ENCODE measurements around the gene SERPINB1. TPM values are rescaled to one million over a fixed set of nuclear protein-coding genes. Genes with fewer than 3 reads are reported as not detected.

Gene SERPINB1
- total and polyA plus RNA-seq, 2 experiments from 2014 or later: 5.6 to 6.5 TPM

- Histone ChIP-seq H3F3A (replicated peaks; ENCODE audit: low read depth) (no peaks in the 10 kb centered on the region), H3K79me2 (replicated peaks; ENCODE audit: insufficient read depth) (no peaks in the 10 kb centered on the region), H3K4me3 (peak overlapping the region; percentile 13), H3K9me2 (ENCODE audit: insufficient read depth) (0 out of 2 replicates have a peak, but pooled peaks cover 4% of the 10 kb centered on the region), H4K20me1 (replicated peaks; ENCODE audit: insufficient read depth) (no peaks in the 10 kb centered on the region), H3K27ac (ENCODE audit: low read depth) (peak overlapping the region; percentile 85), H3K36me3 (ENCODE audit: insufficient read depth) (no peaks in the 10 kb centered on the region), H3K4me1 (ENCODE audit: insufficient read depth) (peaks cover 57% of the 10 kb centered on the region), H3K4me2 (peak overlapping the region; percentile 50), H2AFZ (no peak overlapping the region), H3K27me3 (ENCODE audit: insufficient read depth) (no peaks in the 10 kb centered on the region)
- ATAC-seq: peak; percentile 20
- peak overlapping the region; percentile 92 for H3K27ac Mint-ChIP-seq
- DNase-seq (ENCODE audit: low spot score): peak; percentile 54
- peaks cover 11% of the 10 kb centered on the region for H3K27me3 Mint-ChIP-seq (ENCODE audit: insufficient read depth, low read depth, poor library complexity)
- peak overlapping the region; percentile 48 for H3K4me3 Mint-ChIP-seq
- H3K9me3 Mint-ChIP-seq: no peaks in the 10 kb centered on the region; the same call in 2 of the 3 replicates
- TF ChIP-seq CTCF (conservative IDR thresholded peaks at IDR 0.05; ENCODE audit: low read depth in 2 of 2): no peak
- no peak for TF ChIP-seq JUNB (IDR thresholded peaks at IDR 0.05; ENCODE audit: unreplicated experiment)
- TF ChIP-seq EZH2 (IDR thresholded peaks at IDR 0.05; ENCODE audit: low read depth, unreplicated experiment): no peak
- no peak for TF ChIP-seq CREB1 (CRISPR knock-in tag; IDR thresholded peaks at IDR 0.05; ENCODE audit: low read depth)
- peaks cover 64% of the 10 kb centered on the region for H3K4me1 Mint-ChIP-seq
- H3K36me3 Mint-ChIP-seq (ENCODE audit: low read depth): peaks cover 4% of the 10 kb centered on the region; the same call in 2 of the 3 replicates
These were observed 24.1 kb upstream of the SERPINB1 start for GRCh38 chr6:2865694-2866151.

GRCh38 chr6:2865270-2865669 lies 23.6 kb upstream of the SERPINB1 start:
- Mint-ChIP-seq H3K9me3 (no peaks in the 10 kb centered on the region; the same call in 2 of the 3 replicates), H3K4me1 (peaks cover 60% of the 10 kb centered on the region), H3K27me3 (ENCODE audit: insufficient read depth, low read depth, poor library complexity) (peaks cover 11% of the 10 kb centered on the region), H3K27ac (peak overlapping the region; percentile 92; the same call in 1 of the 2 replicates), H3K36me3 (ENCODE audit: low read depth) (peaks cover 4% of the 10 kb centered on the region; the same call in 2 of the 3 replicates), H3K4me3 (no peak overlapping the region)
- no peaks in the 10 kb centered on the region for H3K27me3 ChIP-seq (ENCODE audit: insufficient read depth)
- H3K27ac ChIP-seq (ENCODE audit: low read depth): peak overlapping the region; percentile 85
- H4K20me1 ChIP-seq (replicated peaks; ENCODE audit: insufficient read depth): no peaks in the 10 kb centered on the region
- no peaks in the 10 kb centered on the region for H3K79me2 ChIP-seq (replicated peaks; ENCODE audit: insufficient read depth)
- H3K4me2 ChIP-seq: peak overlapping the region; percentile 50; the same call in 1 of the 2 replicates
- peaks cover 54% of the 10 kb centered on the region for H3K4me1 ChIP-seq (ENCODE audit: insufficient read depth)
- H3K4me3 ChIP-seq: no peak overlapping the region
- DNase-seq (ENCODE audit: low spot score) (no peak), ATAC-seq (no peak; the same call in 2 of the 3 replicates)
- H2AFZ ChIP-seq: no peak overlapping the region
- H3K9me2 ChIP-seq (ENCODE audit: insufficient read depth): 0 out of 2 replicates have a peak, but pooled peaks cover 4% of the 10 kb centered on the region
- H3K36me3 ChIP-seq (ENCODE audit: insufficient read depth): no peaks in the 10 kb centered on the region
- no peak for TF ChIP-seq EZH2phosphoT487 (IDR thresholded peaks at IDR 0.05; ENCODE audit: unreplicated experiment)
- no peak for TF ChIP-seq CTCF (conservative IDR thresholded peaks at IDR 0.05; ENCODE audit: low read depth in 2 of 2)
- TF ChIP-seq ZNF114 (CRISPR knock-in tag; IDR thresholded peaks at IDR 0.05): no peak
- TF ChIP-seq EZH2 (IDR thresholded peaks at IDR 0.05; ENCODE audit: low read depth, unreplicated experiment): no peak
- TF ChIP-seq JUNB (IDR thresholded peaks at IDR 0.05; ENCODE audit: unreplicated experiment): no peak
- no peak for TF ChIP-seq NANOG (IDR thresholded peaks at IDR 0.05; ENCODE audit: borderline replicate concordance)
- TF ChIP-seq ZNF462 (CRISPR knock-in tag; IDR thresholded peaks at IDR 0.05): no peak
- TF ChIP-seq POLR2AphosphoS5 (IDR thresholded peaks at IDR 0.05; ENCODE audit: low read depth): no peak
- H3F3A ChIP-seq (replicated peaks; ENCODE audit: low read depth): no peaks in the 10 kb centered on the region

Measured in GM23338 (cell line).